Lower lobe of right lung (tissue), 2 donors: Measurements from ENCODE around the gene ITPR1. TPM values are rescaled to one million over a fixed set of nuclear protein-coding genes. Genes with fewer than 3 reads are reported as not detected.

Source experiments
- ATAC-seq, 2 donors: fragments of 200-7000 bp; cut with Tn5 transposase; one replicate each; pipeline ENCODE4 v1.9.1; 2020 to 2022; ENCODE audit warnings: mild to moderate bottlenecking in 2 of 2, moderate library complexity in 2 of 2
- DNase-seq: peaks from one replicate; pipeline ENCODE4 v3.0.0-alpha.2; 2020
- H3K27ac ChIP-seq: fragments of 200-600 bp; one replicate; pipeline ENCODE4 v1.8.0; 2022
- H3K27me3 ChIP-seq: fragments of 200-600 bp; one replicate; pipeline ENCODE4 v1.8.0; 2022; ENCODE audit warnings: low read depth
- H3K36me3 ChIP-seq: fragments of 200-600 bp; one replicate; pipeline ENCODE4 v1.8.0; 2022; ENCODE audit warnings: mild to moderate bottlenecking
- H3K4me1 ChIP-seq: fragments of 200-600 bp; one replicate; pipeline ENCODE4 v1.8.0; 2022
- H3K4me3 ChIP-seq: fragments of 200-600 bp; one replicate; pipeline ENCODE4 v1.8.0; 2022; ENCODE audit warnings: mild to moderate bottlenecking
- H3K9me3 ChIP-seq: fragments of 200-600 bp; one replicate; pipeline ENCODE4 v1.8.0; 2022
- CTCF ChIP-seq: fragments of 200-600 bp; IDR thresholded peaks from one replicate; pipeline ENCODE4 v1.8.0; 2022; ENCODE audit warnings: antibody characterized with exemption, mild to moderate bottlenecking
- intact Hi-C: fragments of 100-400 bp; cut with DNase I; formaldehyde crosslinking; loops from one replicate; pipeline ENCODE4 v1.11.0; 2022
- total RNA-seq: library from RNA; stranded (reverse); fragmentation: NEBNext Ultra II Directional; extraction: Animal tissue kit (Norgen Biotek cat#: 25700); gene quantifications from one replicate; pipeline ENCODE4 v1.2.1, GENCODE V29; 2021
- donor health status: DM: no; HTN: yes; CAD: no; lungs with severe emphysema.

ITPR1 gene
- total RNA-seq, 1 donor from 2014 or later, result 69.1 TPM

DNA sequence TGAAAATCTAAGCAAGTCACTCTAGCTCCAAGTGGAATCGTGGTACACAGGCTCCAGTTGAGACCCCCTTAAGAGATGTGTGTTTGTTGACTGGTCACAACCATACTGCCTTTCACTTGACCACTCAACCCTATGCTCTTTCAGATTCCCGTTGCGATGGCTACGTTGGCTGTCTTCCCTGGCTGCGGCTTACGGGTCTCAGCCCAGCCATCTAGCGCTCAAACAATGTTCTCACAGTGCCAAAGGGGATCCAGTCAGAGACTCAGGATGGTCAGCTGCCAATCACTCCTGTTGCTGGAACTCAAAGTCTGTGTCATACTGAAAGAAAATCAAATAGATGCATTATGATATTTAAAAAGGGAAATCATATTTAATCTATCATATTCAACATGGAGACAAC lies 237.6 kb downstream of the ITPR1 start:
- Histone ChIP-seq H3K27me3 (no peaks in the 10 kb centered on the region), H3K9me3 (no peaks in the 10 kb centered on the region), H3K4me3 (no peak overlapping the region), H3K4me1 (peaks cover 17% of the 10 kb centered on the region), H3K36me3 (peaks cover 22% of the 10 kb centered on the region), H3K27ac (no peak overlapping the region)
- TF ChIP-seq CTCF, result no peak
- no peak for DNase-seq
- intact Hi-C loops, result no loop called here
- ATAC-seq, result no peak

GRCh38 chr3:4731543-4732111 lies 238.5 kb downstream of the ITPR1 start:
- Histone ChIP-seq H3K27me3 (no peaks in the 10 kb centered on the region), H3K9me3 (no peaks in the 10 kb centered on the region), H3K27ac (peak overlapping the region; percentile 41), H3K4me3 (no peak overlapping the region), H3K4me1 (peaks cover 23% of the 10 kb centered on the region), H3K36me3 (peaks cover 21% of the 10 kb centered on the region)
- DNase-seq, result no peak
- ATAC-seq, result peak in 1 of 2 donors; percentile 46
- intact Hi-C loops, result no loop called here
- TF ChIP-seq CTCF, result no peak

GRCh38 chr3:4732925-4733324 lies 239.8 kb downstream of the ITPR1 start:
- DNase-seq, result no peak
- H3K4me3 ChIP-seq, result no peak overlapping the region
- intact Hi-C loops, result no loop called here
- ATAC-seq, result no peak
- peaks cover 31% of the 10 kb centered on the region for H3K4me1 ChIP-seq
- no peaks in the 10 kb centered on the region for H3K9me3 ChIP-seq
- peaks cover 10% of the 10 kb centered on the region for H3K36me3 ChIP-seq
- TF ChIP-seq CTCF, result no peak
- no peaks in the 10 kb centered on the region for H3K27me3 ChIP-seq
- no peak overlapping the region for H3K27ac ChIP-seq

- DNase-seq, result no peak
- TF ChIP-seq CTCF, result no peak
- ATAC-seq, result peak in 1 of 2 donors; percentile 6
- peaks cover 42% of the 10 kb centered on the region for H3K4me1 ChIP-seq
- no peak overlapping the region for H3K27ac ChIP-seq
- H3K9me3 ChIP-seq, result no peaks in the 10 kb centered on the region
- intact Hi-C loops, result no loop called here
- peaks cover 8% of the 10 kb centered on the region for H3K36me3 ChIP-seq
- H3K4me3 ChIP-seq, result no peak overlapping the region
- H3K27me3 ChIP-seq, result no peaks in the 10 kb centered on the region
These were observed 241.3 kb downstream of the ITPR1 start for GRCh38 chr3:4734454-4734853.

DNA sequence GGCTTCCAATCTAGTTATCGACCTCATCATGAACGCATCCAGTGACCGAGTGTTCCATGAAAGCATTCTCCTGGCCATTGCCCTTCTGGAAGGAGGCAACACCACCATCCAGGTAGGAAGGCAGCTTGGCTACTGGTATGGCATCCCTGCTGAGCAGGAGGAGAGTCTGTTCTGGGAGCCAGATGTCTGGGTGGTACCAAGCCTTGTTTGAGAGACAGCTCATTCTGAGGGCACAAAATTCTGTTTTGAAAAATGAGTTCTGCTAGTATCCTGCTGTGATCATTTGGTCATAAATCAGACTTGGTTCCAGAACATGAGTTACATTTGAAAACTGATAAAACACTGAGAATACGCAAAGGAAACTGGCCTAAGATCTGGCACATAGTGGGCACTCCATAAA lies 242.1 kb downstream of the ITPR1 start:
- ATAC-seq (no peak), DNase-seq (no peak)
- TF ChIP-seq CTCF, result no peak
- intact Hi-C loops, result no loop called here
- H3K4me3 ChIP-seq, result no peak overlapping the region
- H3K27me3 ChIP-seq, result no peaks in the 10 kb centered on the region
- peaks cover 39% of the 10 kb centered on the region for H3K4me1 ChIP-seq
- no peak overlapping the region for H3K27ac ChIP-seq
- no peaks in the 10 kb centered on the region for H3K9me3 ChIP-seq
- H3K36me3 ChIP-seq, result peaks cover 8% of the 10 kb centered on the region
